Mesendoderm (in vitro differentiated cells): ENCODE data around the gene PTBP2. TPM values are rescaled to one million over a fixed set of nuclear protein-coding genes. Genes with fewer than 3 reads are reported as not detected.

Experiments used
- DNase-seq: peaks from one replicate; pipeline ENCODE4 v3.0.0; 2013
- H2AK5ac ChIP-seq: 2 replicates; pipeline ENCODE4 v1.6.1; 2013; ENCODE audit warnings: low read length, inconsistent platforms
- H2BK120ac ChIP-seq: 2 replicates; pipeline ENCODE4 v1.6.1; 2013; ENCODE audit warnings: low read depth, mild to moderate bottlenecking, low read length, moderate library complexity, mixed read lengths
- H2BK15ac ChIP-seq: replicated peaks from 2 replicates; pipeline ENCODE4 v1.6.1; 2013; ENCODE audit warnings: low read depth, mild to moderate bottlenecking, moderate library complexity
- H2BK5ac ChIP-seq: 2 replicates; pipeline ENCODE4 v1.6.1; 2013; ENCODE audit warnings: low read length, inconsistent platforms
- H3K18ac ChIP-seq: 2 replicates; pipeline ENCODE4 v1.6.1; 2013; ENCODE audit warnings: mild to moderate bottlenecking, low read length, mixed read lengths
- H3K23ac ChIP-seq: one replicate; pipeline ENCODE4 v1.6.1; 2013; ENCODE audit warnings: low read length
- H3K27ac ChIP-seq: 2 replicates; pipeline ENCODE4 v1.5.1; 2013; ENCODE audit warnings: low read depth, mild to moderate bottlenecking, inconsistent platforms, low read length, moderate library complexity
- H3K27me3 ChIP-seq: 2 replicates; pipeline ENCODE4 v1.6.1; 2013; ENCODE audit warnings: low read length, control low read depth, mild to moderate bottlenecking, inconsistent platforms; ENCODE audit not compliant: insufficient read depth, poor library complexity
- H3K36me3 ChIP-seq: 2 replicates; pipeline ENCODE4 v1.6.1; 2013; ENCODE audit warnings: low read length, inconsistent platforms; ENCODE audit not compliant: control insufficient read depth, insufficient read depth
- H3K4ac ChIP-seq: one replicate; pipeline ENCODE4 v1.6.1; 2013; ENCODE audit warnings: low read depth, mild to moderate bottlenecking, low read length, moderate library complexity
- H3K4me1 ChIP-seq: 2 replicates; pipeline ENCODE4 v1.6.1; 2013; ENCODE audit warnings: low read depth, low read length, inconsistent platforms; ENCODE audit not compliant: control insufficient read depth
- H3K4me2 ChIP-seq: 2 replicates; pipeline ENCODE4 v1.6.1; 2013; ENCODE audit warnings: low read length
- H3K4me3 ChIP-seq: 2 replicates; pipeline ENCODE4 v1.5.1; 2013; ENCODE audit warnings: mild to moderate bottlenecking, low read length
- H3K56ac ChIP-seq: one replicate; pipeline ENCODE4 v1.6.1; 2013; ENCODE audit warnings: low read length
- H3K79me1 ChIP-seq: 2 replicates; pipeline ENCODE4 v1.6.1; 2013; ENCODE audit warnings: low read length, inconsistent platforms
- H3K79me2 ChIP-seq: 2 replicates; pipeline ENCODE4 v1.6.1; 2013; ENCODE audit warnings: mild to moderate bottlenecking, low read length; ENCODE audit not compliant: control insufficient read depth, insufficient read depth
- H3K9ac ChIP-seq: 2 replicates; pipeline ENCODE4 v1.6.1; 2013; ENCODE audit warnings: low read length, inconsistent platforms
- H4K5ac ChIP-seq: one replicate; pipeline ENCODE4 v1.6.1; 2013; ENCODE audit warnings: low read length
- H4K8ac ChIP-seq: one replicate; pipeline ENCODE4 v1.6.1; 2013; ENCODE audit warnings: low read depth, mild to moderate bottlenecking, control low read depth, low read length, moderate library complexity
- WGBS: extraction: QIAGEN DNeasy Blood & Tissue Kit; methylation state at CpG from one replicate; pipeline ENCODE4 v1.1.7; 2013; ENCODE audit warnings: low lambda C conversion rate, missing lambda C conversion rate; ENCODE audit not compliant: insufficient coverage; ENCODE audit errors: extremely low coverage; 5-methylcytosine and 5-hydroxymethylcytosine counted together
- polyA plus RNA-seq, 2 experiments: library from polyadenylated mRNA; stranded (reverse); fragments of 200-250 nt; gene quantifications; one replicate each; pipeline ENCODE4 v1.2.3, GENCODE V29; 2013

The PTBP2 gene
- polyA plus RNA-seq (2013, experiment 1 of 2) = 57.4 TPM
- 56.0 TPM for polyA plus RNA-seq (2013, experiment 2 of 2)

- DNase-seq = peak; percentile 90
- no peak within 1 kb of the TSS for H2AK5ac ChIP-seq
- H3K79me1 ChIP-seq = no peaks in the 10 kb centered on the region
- no peaks in the 10 kb centered on the region for H3K27me3 ChIP-seq
- H3K4me2 ChIP-seq = peak within 1 kb of the TSS; percentile 66
- peak within 1 kb of the TSS; percentile 95 for H3K9ac ChIP-seq
- peak within 1 kb of the TSS; percentile 73 for H2BK5ac ChIP-seq
- peaks cover 29% of the 10 kb centered on the region for H3K79me2 ChIP-seq
- H2BK15ac ChIP-seq = no peak within 1 kb of the TSS
- H3K18ac ChIP-seq = peak within 1 kb of the TSS; percentile 100
- peak within 1 kb of the TSS; percentile 99 for H2BK120ac ChIP-seq
- peak within 1 kb of the TSS; percentile 85 for H3K56ac ChIP-seq
- peak within 1 kb of the TSS; percentile 99 for H3K4ac ChIP-seq
- peaks cover 2% of the 10 kb centered on the region for H3K4me1 ChIP-seq
- peak within 1 kb of the TSS; percentile 100 for H4K8ac ChIP-seq
- H3K4me3 ChIP-seq = peak within 1 kb of the TSS; percentile 97
- H3K23ac ChIP-seq = no peak within 1 kb of the TSS
- H4K5ac ChIP-seq = peak within 1 kb of the TSS; percentile 33
- no peaks in the 10 kb centered on the region for H3K36me3 ChIP-seq
- H3K27ac ChIP-seq = peak within 1 kb of the TSS; percentile 94
- WGBS = no CpG with 5 or more reads among the region's 75 CpGs
These were observed at the start of gene PTBP2 for GRCh38 chr1:96721416-96722160. Gene PTBP2, plus strand, starts transcription at chr1:96721784. Its CDS starts 81 bp downstream, at chr1:96721865.

- peak; percentile 34 for DNase-seq
- H4K5ac ChIP-seq = no peak overlapping the region
- WGBS = no CpG with 5 or more reads among the region's 1 CpG
These were observed 46.7 kb upstream of the PTBP2 start for GRCh38 chr1:96674915-96675314.

GRCh38 chr1:96682056-96682455, 39.5 kb upstream of the PTBP2 start:
- no peak overlapping the region for H2BK120ac ChIP-seq
- H2BK15ac ChIP-seq = no peak overlapping the region
- no peak overlapping the region for H3K4ac ChIP-seq
- no peak overlapping the region for H3K18ac ChIP-seq
- DNase-seq = no peak
- H3K4me3 ChIP-seq = no peak overlapping the region
- no peak overlapping the region for H3K56ac ChIP-seq
- WGBS = no CpG with 5 or more reads among the region's 6 CpGs
- H3K27ac ChIP-seq = no peak overlapping the region
- no peak overlapping the region for H3K9ac ChIP-seq
- H3K36me3 ChIP-seq = no peaks in the 10 kb centered on the region
- H4K8ac ChIP-seq = no peak overlapping the region
- no peak overlapping the region for H3K23ac ChIP-seq
- H3K4me1 ChIP-seq = no peaks in the 10 kb centered on the region
- H3K79me2 ChIP-seq = no peaks in the 10 kb centered on the region
- H2BK5ac ChIP-seq = no peak overlapping the region
- no peak overlapping the region for H2AK5ac ChIP-seq
- no peaks in the 10 kb centered on the region for H3K27me3 ChIP-seq
- no peak overlapping the region for H4K5ac ChIP-seq
- H3K4me2 ChIP-seq = no peak overlapping the region
- H3K79me1 ChIP-seq = no peaks in the 10 kb centered on the region

More at GRCh38 chr1:96674915-96675314, 46.7 kb upstream of the PTBP2 start:
- no peaks in the 10 kb centered on the region for H3K79me1 ChIP-seq
- H3K4me3 ChIP-seq = no peak overlapping the region
- H2BK15ac ChIP-seq = no peak overlapping the region
- H3K27me3 ChIP-seq = no peaks in the 10 kb centered on the region
- no peak overlapping the region for H3K4me2 ChIP-seq
- H3K23ac ChIP-seq = no peak overlapping the region
- H3K18ac ChIP-seq = no peak overlapping the region
- no peak overlapping the region for H2BK120ac ChIP-seq
- no peak overlapping the region for H3K56ac ChIP-seq
- H3K27ac ChIP-seq = no peak overlapping the region
- no peak overlapping the region for H2BK5ac ChIP-seq
- H3K36me3 ChIP-seq = no peaks in the 10 kb centered on the region
- no peak overlapping the region for H2AK5ac ChIP-seq
- no peak overlapping the region for H4K8ac ChIP-seq
- no peaks in the 10 kb centered on the region for H3K4me1 ChIP-seq
- no peaks in the 10 kb centered on the region for H3K79me2 ChIP-seq
- no peak overlapping the region for H3K4ac ChIP-seq
- no peak overlapping the region for H3K9ac ChIP-seq

GRCh38 chr1:96683931-96684330, 37.7 kb upstream of the PTBP2 start:
- Histone ChIP-seq H3K36me3 (no peaks in the 10 kb centered on the region), H4K5ac (no peak overlapping the region), H3K18ac (no peak overlapping the region), H3K27ac (no peak overlapping the region), H3K27me3 (no peaks in the 10 kb centered on the region), H3K79me2 (no peaks in the 10 kb centered on the region), H2BK15ac (no peak overlapping the region), H2BK5ac (no peak overlapping the region), H3K9ac (no peak overlapping the region), H3K4me1 (no peaks in the 10 kb centered on the region), H3K79me1 (no peaks in the 10 kb centered on the region), H4K8ac (no peak overlapping the region), H3K4me3 (no peak overlapping the region), H3K56ac (no peak overlapping the region), H3K4ac (no peak overlapping the region), H3K4me2 (no peak overlapping the region), H3K23ac (no peak overlapping the region), H2AK5ac (no peak overlapping the region), H2BK120ac (no peak overlapping the region)
- WGBS = no CpG with 5 or more reads among the region's 2 CpGs
- DNase-seq = no peak

- H2BK15ac ChIP-seq = no peak overlapping the region
- H3K9ac ChIP-seq = no peak overlapping the region
- no peaks in the 10 kb centered on the region for H3K27me3 ChIP-seq
- H3K4ac ChIP-seq = no peak overlapping the region
- H3K27ac ChIP-seq = no peak overlapping the region
- no peak overlapping the region for H2AK5ac ChIP-seq
- no peak overlapping the region for H3K4me2 ChIP-seq
- no peak overlapping the region for H3K4me3 ChIP-seq
- no peak overlapping the region for H2BK120ac ChIP-seq
- no peaks in the 10 kb centered on the region for H3K36me3 ChIP-seq
- H3K56ac ChIP-seq = no peak overlapping the region
- no peak overlapping the region for H2BK5ac ChIP-seq
- no peaks in the 10 kb centered on the region for H3K79me2 ChIP-seq
- H3K23ac ChIP-seq = no peak overlapping the region
- H3K18ac ChIP-seq = no peak overlapping the region
- DNase-seq = no peak
- no peak overlapping the region for H4K5ac ChIP-seq
- H3K4me1 ChIP-seq = no peaks in the 10 kb centered on the region
- no peaks in the 10 kb centered on the region for H3K79me1 ChIP-seq
- H4K8ac ChIP-seq = no peak overlapping the region
These were observed 36.8 kb upstream of the PTBP2 start for GRCh38 chr1:96684744-96685143.

GRCh38 chr1:96688767-96689166, 32.8 kb upstream of the PTBP2 start:
- H3K27me3 ChIP-seq = no peaks in the 10 kb centered on the region
- no peak overlapping the region for H3K4ac ChIP-seq
- H3K56ac ChIP-seq = no peak overlapping the region
- no peak overlapping the region for H2BK120ac ChIP-seq
- no peak overlapping the region for H4K8ac ChIP-seq
- no peak overlapping the region for H3K18ac ChIP-seq
- WGBS = no CpG with 5 or more reads among the region's 1 CpG
- no peak overlapping the region for H3K4me3 ChIP-seq
- no peaks in the 10 kb centered on the region for H3K36me3 ChIP-seq
- no peak overlapping the region for H3K9ac ChIP-seq
- no peak overlapping the region for H2BK5ac ChIP-seq
- H3K4me2 ChIP-seq = no peak overlapping the region
- H4K5ac ChIP-seq = no peak overlapping the region
- no peak overlapping the region for H2AK5ac ChIP-seq
- H3K79me2 ChIP-seq = no peaks in the 10 kb centered on the region
- no peak overlapping the region for H3K27ac ChIP-seq
- H3K79me1 ChIP-seq = no peaks in the 10 kb centered on the region
- no peak overlapping the region for H3K23ac ChIP-seq
- peak; percentile 72 for DNase-seq
- H3K4me1 ChIP-seq = no peaks in the 10 kb centered on the region
- no peak overlapping the region for H2BK15ac ChIP-seq
